Erythroblast (primary cell): ENCODE data around the gene LSAMP.

ENCODE experiments used
- DNase-seq, 2 experiments: peaks; one replicate each; lab custom pipeline; 2025; lab: John Stamatoyannopoulos, UW
- GATA1 ChIP-seq: IDR thresholded peaks from 2 replicates; pipeline ENCODE4 v1.6.1; 2011; ENCODE audit warnings: low read depth, mild to moderate bottlenecking, control low read depth, low read length, moderate library complexity
- POLR2A ChIP-seq: IDR thresholded peaks from 2 replicates; pipeline ENCODE4 v1.6.1; 2011; ENCODE audit warnings: mild to moderate bottlenecking, low read length

Gene LSAMP

GRCh38 chr3:116020495-116020894 lies 424.8 kb downstream of the LSAMP start:
- DNase-seq = no peak
- TF ChIP-seq GATA1 (no peak), POLR2A (no peak)

- DNase-seq = no peak
- TF ChIP-seq GATA1 (no peak), POLR2A (no peak)
Observed at GRCh38 chr3:116019254-116019763, 426.0 kb downstream of the LSAMP start.

DNA sequence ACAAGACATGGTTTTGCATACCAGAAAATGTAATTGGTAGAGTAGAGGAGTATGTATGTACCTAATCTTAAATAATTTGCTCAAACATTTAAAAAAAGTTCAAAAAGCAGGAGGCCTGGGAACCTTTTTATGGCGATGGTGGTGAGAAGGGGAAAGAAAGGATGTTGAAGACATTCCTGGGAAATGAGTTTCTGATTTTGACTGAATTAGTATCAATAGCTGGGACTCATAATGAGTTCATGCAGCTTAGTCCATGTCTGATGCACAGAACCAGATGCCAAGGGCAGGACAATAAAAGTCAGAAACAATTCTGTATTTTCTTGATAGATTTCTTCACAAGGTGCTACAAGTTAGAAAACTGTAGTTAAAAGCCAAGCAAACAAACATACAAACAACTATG lies 426.6 kb downstream of the LSAMP start:
- TF ChIP-seq GATA1 (no peak), POLR2A (no peak)

DNA sequence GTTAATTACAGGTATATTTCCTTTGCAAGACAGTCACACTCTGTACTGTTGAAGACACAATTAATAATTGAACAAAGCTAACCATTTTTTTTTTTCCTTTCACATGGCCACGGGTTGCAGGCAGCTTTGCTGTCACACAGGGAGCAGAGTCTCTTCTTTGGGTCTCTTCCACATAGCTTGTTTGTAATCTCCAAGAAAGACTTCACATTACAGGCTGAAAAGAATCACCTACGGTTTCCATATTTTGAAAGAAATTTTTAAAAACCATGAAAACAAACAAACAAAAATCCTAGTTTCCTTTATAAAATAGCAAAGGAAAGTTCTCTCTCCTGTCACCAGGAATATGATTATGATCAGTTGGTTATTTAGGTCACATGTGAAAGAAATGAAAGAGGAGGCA lies 429.4 kb downstream of the LSAMP start:
- TF ChIP-seq POLR2A (no peak), GATA1 (no peak)
- DNase-seq = no peak

More for the DNA sequence above, 426.6 kb downstream of the LSAMP start:
- DNase-seq = no peak

GRCh38 chr3:116007000-116007399 lies 438.3 kb downstream of the LSAMP start:
- DNase-seq = no peak
- TF ChIP-seq GATA1 (no peak), POLR2A (no peak)

DNA sequence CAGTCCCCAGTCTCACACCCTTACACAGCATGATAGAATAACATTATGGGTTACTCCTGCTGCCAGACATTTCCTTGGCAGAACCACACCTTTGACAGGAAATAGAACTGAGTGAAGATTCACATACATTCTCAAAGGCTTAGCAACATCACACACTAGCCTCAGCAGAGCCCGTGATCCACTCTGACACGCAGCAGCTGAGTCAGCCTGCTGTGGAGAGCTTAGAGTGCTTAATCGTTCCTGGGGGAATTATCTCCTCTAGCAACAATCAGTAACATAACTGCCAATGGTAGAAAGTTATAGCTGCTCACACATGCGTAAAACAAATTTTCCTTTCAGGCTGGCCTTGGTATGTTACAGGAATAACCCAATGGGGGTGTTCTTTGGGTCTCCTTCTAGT lies 439.9 kb downstream of the LSAMP start:
- TF ChIP-seq GATA1 (no peak), POLR2A (no peak)
- DNase-seq = no peak

- no peak for TF ChIP-seq GATA1
- no peak for DNase-seq
Observed at GRCh38 chr3:116002235-116002634, 443.1 kb downstream of the LSAMP start.

DNA sequence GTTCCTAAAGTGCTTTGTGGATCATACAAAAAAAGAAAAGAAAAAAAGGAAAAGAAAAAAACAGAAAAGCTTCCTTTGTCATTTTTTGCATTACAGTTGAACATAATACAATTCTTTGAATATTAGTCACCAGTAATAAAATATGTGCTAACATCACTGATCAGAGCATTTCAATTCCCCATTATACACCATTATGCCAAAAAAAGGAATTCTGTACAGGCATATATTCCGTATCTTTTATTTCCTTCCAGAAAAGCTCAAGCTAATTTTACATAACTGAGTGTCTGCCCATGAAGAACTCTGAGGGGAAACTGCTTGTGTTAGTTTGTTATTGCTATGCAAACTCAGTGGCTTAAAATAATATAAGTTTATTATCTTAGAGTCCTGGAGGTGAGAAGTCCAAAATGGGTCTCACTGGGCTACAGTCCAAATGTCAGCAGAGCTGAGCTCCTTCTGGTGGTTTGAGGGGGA lies 444.1 kb downstream of the LSAMP start:
- DNase-seq = no peak
- no peak for TF ChIP-seq GATA1
- TF ChIP-seq POLR2A = no peak

DNA sequence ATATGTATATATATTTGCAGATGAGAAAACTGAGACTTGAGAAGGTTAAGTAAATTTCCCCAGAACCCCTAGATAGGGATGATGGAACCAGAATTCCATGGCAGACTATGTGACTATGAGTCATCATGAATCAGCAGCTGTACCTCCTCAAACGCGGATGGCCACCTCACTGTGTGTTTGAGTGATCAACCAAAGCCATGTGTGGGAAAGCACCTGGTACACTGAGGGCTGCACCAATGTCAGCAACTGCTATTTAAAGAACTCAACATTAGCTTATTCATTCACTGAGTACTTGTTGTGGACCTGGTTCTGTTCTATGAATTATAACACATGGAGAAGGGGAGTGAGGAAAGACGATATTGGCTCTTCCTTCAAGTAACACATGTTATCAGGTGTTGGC lies 445.0 kb downstream of the LSAMP start:
- DNase-seq = peak in 1 of 2 experiments; percentile 41
- TF ChIP-seq POLR2A (no peak), GATA1 (no peak)

DNA sequence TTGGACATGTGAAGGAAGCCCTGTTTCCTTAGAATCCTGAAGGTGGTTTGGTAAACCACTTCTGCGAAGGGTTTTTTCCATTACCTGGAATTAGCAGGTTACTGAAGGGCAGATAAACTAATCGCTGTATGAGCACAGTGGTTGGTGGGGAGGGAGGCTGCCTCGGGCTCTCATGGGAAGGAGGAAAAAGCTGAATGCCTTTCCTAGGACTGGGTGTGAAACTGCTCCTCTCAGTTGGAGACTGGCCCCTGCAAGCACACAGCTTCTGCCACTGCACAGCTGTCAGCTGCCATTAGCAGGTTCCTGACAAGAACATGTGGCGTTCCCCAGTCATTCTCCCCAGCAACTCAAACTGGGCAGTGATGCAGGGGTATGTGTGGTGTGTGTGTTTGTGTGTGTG lies 445.7 kb downstream of the LSAMP start:
- TF ChIP-seq POLR2A (no peak), GATA1 (no peak)
- DNase-seq = no peak

DNA sequence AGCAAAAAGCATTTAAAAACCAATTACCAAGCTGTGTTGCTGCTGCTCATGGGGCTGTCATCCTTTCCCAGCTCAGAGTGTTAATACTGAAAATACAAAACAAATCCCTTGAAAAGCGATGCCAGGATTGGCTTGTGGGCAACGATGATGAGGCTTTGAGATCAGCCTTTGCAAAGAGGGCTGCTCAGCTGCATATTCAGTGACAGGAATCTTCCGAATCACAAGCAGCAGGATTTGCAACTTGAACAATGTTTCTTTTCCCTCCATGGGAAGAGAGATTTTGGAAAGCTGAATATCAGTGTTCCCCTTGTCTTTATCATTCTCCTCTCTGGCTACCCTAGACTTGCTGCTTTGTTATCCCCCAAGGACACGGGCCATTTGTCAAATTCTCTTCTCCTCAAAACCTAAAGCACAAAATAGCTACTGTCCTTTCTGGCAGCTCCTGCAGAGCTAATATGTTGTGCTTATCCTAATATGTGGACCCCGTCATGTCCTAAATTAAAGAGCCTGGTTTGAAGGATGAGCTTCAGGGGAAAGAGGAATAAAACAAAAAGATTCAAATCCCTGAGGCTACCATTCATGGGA lies 446.2 kb downstream of the LSAMP start:
- TF ChIP-seq GATA1 = no peak
- no peak for TF ChIP-seq POLR2A
- DNase-seq = no peak

DNA sequence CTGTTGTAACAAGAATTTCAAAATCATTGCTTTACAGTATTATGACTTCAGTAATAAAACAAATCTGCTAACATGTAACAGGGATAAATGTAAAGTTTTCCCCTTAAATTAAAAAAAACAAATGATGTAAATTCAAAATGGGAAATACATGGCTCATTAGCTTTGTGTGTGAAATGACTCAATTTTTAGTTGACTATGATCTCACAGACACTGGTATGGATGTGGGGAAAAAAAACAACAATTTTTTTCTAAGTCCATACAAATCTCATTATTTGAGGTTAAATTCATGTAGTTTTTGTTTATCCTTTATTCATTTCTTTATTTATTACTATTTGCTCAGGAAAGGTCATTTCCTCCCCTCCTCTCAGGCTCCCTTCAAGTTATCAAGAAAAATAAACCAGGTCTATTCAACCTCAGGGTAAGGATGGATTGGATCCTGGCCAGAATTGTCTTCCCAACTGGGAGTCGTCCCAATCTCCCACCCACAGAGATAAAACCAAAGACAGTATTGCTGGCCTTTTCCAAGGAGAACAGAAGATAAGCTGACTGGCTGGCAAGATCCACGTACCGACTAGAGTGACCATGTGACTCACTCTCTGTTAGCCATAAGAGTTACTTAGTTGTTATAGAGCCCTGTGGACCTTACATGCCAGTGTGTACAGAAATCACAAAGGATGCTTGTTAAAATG lies 448.7 kb downstream of the LSAMP start:
- no peak for DNase-seq
- TF ChIP-seq GATA1 (no peak), POLR2A (no peak)

DNA sequence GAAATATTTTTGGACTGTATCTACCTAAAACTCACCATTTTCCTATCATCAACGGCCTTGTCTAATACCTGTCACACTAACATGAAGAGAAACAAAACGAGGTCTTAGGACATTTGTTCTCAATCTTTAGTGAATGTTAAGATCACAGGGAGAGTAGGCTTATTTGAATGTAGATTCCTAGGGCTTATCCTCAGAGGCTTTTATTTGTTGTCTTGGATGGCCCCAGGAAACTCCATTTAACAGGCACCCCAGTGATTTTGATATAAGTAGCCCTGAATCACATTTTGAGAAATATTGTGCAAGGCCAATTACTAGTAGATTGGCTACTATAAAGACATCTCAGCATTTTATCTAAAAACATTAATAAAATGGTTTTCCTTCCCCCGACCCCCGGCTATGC lies 454.6 kb downstream of the LSAMP start:
- DNase-seq = no peak
- no peak for TF ChIP-seq POLR2A
- no peak for TF ChIP-seq GATA1

DNA sequence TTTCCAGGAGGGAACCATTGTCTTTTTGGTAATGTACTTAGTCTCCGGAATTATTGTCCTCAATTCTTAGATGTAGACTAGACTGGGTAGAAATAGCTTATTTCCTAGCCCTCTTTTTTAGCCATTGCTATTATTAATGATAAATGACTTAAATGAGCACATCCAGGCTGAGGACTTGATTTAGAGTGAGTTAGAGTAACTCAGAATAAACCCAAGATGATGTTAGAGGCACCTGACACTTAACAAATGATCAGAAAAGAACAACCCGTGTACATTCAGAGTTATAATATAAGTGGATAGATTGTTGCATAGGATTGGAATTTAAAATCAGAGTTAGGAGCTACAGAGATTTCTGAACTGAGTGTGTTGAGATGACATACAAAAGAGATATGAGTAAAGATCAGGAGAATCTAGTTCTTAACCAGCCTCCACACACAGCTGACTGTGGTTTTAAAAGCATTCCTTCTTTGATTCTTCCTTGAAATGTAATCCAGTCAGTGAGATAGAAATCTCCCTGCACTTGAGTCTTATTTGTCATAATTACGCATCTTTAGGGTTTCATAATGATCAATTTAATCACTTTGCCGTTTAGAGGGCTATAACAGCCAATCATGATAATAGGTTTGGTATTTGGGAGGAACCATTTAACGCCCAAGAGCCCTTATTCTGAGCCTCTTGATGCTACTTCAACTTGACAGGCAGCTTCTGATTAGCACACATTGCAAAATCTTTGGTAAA lies 455.4 kb downstream of the LSAMP start:
- no peak for DNase-seq
- TF ChIP-seq GATA1 = no peak
- no peak for TF ChIP-seq POLR2A
